Mesothelial cell of epicardium (in vitro differentiated cells): Measurements from ENCODE around the gene TAF1C. TPM values are rescaled to one million over a fixed set of nuclear protein-coding genes. Genes with fewer than 3 reads are reported as not detected.

Experiments
- DNase-seq, 2 experiments: peaks; one replicate each; pipeline ENCODE4 v3.0.0; 2021; ENCODE audit warnings: low spot score in 2 of 2; ENCODE audit not compliant: unreplicated experiment in 2 of 2
- H3K27ac Mint-ChIP-seq: 2 replicates; pipeline ENCODE4 v1.8.0; 2021; ENCODE audit warnings: mixed read lengths
- H3K27me3 Mint-ChIP-seq: 2 replicates; pipeline ENCODE4 v1.8.0; 2021; ENCODE audit warnings: low read depth, mixed read lengths
- H3K36me3 Mint-ChIP-seq: 2 replicates; pipeline ENCODE4 v1.8.0; 2021; ENCODE audit warnings: mixed read lengths
- H3K4me1 Mint-ChIP-seq: 2 replicates; pipeline ENCODE4 v1.8.0; 2021; ENCODE audit warnings: mixed read lengths
- H3K4me3 Mint-ChIP-seq: 2 replicates; pipeline ENCODE4 v1.8.0; 2021; ENCODE audit warnings: mild to moderate bottlenecking, moderate library complexity, mixed read lengths
- H3K9me3 Mint-ChIP-seq: 2 replicates; pipeline ENCODE4 v1.8.0; 2021; ENCODE audit warnings: mixed read lengths
- CTCF ChIP-seq: fragments of 200-600 bp; sonication (generic); IDR thresholded peaks from one replicate; pipeline ENCODE4 v1.5.0; 2021; ENCODE audit warnings: antibody characterized with exemption; ENCODE audit not compliant: unreplicated experiment
- total RNA-seq: library from RNA; stranded (reverse); gene quantifications from 3 replicates; pipeline ENCODE4 v1.2.1, GENCODE V29; 2021

Gene TAF1C
- total RNA-seq, 1 donor from 2014 or later, result 88.6 TPM

- Mint-ChIP-seq H3K9me3 (no peaks in the 10 kb centered on the region), H3K4me1 (peaks cover 5% of the 10 kb centered on the region), H3K4me3 (no peak within 1 kb of the TSS), H3K27me3 (no peaks in the 10 kb centered on the region), H3K27ac (no peak within 1 kb of the TSS), H3K36me3 (no peaks in the 10 kb centered on the region)
- no peak for DNase-seq
- TF ChIP-seq CTCF, result no peak
These were observed 4.0 kb upstream of the TAF1C start, which contains the start of gene ADAD2 for GRCh38 chr16:84190731-84191388. ADAD2 (plus strand) TSS chr16:84191157; CDS start chr16:84191231, 74 bp downstream.

GRCh38 chr16:84184775-84185174, 2.1 kb downstream of the TAF1C start:
- Mint-ChIP-seq H3K4me1 (peaks cover 12% of the 10 kb centered on the region), H3K27ac (no peak overlapping the region), H3K36me3 (peaks cover 16% of the 10 kb centered on the region), H3K27me3 (no peaks in the 10 kb centered on the region), H3K9me3 (no peaks in the 10 kb centered on the region), H3K4me3 (peak overlapping the region; percentile 96)
- DNase-seq, result no peak
- TF ChIP-seq CTCF, result no peak

- Mint-ChIP-seq H3K4me3 (no peak overlapping the region), H3K4me1 (peaks cover 12% of the 10 kb centered on the region), H3K36me3 (peaks cover 16% of the 10 kb centered on the region), H3K9me3 (no peaks in the 10 kb centered on the region), H3K27ac (no peak overlapping the region), H3K27me3 (no peaks in the 10 kb centered on the region)
- TF ChIP-seq CTCF, result no peak
- DNase-seq, result no peak
These were observed 2.8 kb downstream of the TAF1C start for GRCh38 chr16:84183911-84184591.

- no peak for TF ChIP-seq CTCF
- DNase-seq, result no peak
- Mint-ChIP-seq H3K36me3 (peaks cover 16% of the 10 kb centered on the region), H3K4me1 (peaks cover 12% of the 10 kb centered on the region), H3K27ac (no peak overlapping the region), H3K9me3 (no peaks in the 10 kb centered on the region), H3K27me3 (no peaks in the 10 kb centered on the region), H3K4me3 (no peak overlapping the region)
These were observed 3.3 kb downstream of the TAF1C start for GRCh38 chr16:84183572-84183875.

- Mint-ChIP-seq H3K4me3 (no peak overlapping the region), H3K27me3 (no peaks in the 10 kb centered on the region)
- no peak for DNase-seq
These were observed 3.9 kb downstream of the TAF1C start for GRCh38 chr16:84182680-84183571.

More at GRCh38 chr16:84182680-84183571, 3.9 kb downstream of the TAF1C start:
- H3K27ac Mint-ChIP-seq, result no peak overlapping the region
- H3K4me1 Mint-ChIP-seq, result peaks cover 12% of the 10 kb centered on the region
- no peaks in the 10 kb centered on the region for H3K9me3 Mint-ChIP-seq
- peaks cover 16% of the 10 kb centered on the region for H3K36me3 Mint-ChIP-seq
- TF ChIP-seq CTCF, result no peak
